Sigmoid colon (tissue), 7 donors: ENCODE results near the gene IL17C. TPM values are rescaled to one million over a fixed set of nuclear protein-coding genes. Genes with fewer than 3 reads are reported as not detected.

Experiments used
- DNase-seq: peaks from one replicate; pipeline ENCODE4 v3.0.0-alpha.2; 2019
- H3K27ac ChIP-seq, 4 donors: fragments of 200-600 bp; sonication (generic); one replicate each; pipeline ENCODE4 v1.5.1; 2016 to 2019; ENCODE audit warnings: mild to moderate bottlenecking in 1 of 4
- H3K27me3 ChIP-seq, 3 donors: fragments of 200-600 bp; sonication (generic); one replicate each; pipeline ENCODE4 v1.5.1; 2019; ENCODE audit warnings: mild to moderate bottlenecking in 1 of 3
- H3K36me3 ChIP-seq, 4 donors: fragments of 200-600 bp; sonication (generic); one replicate each; pipeline ENCODE4 v1.5.1; 2016 to 2019
- H3K4me1 ChIP-seq, 4 donors: fragments of 200-600 bp; sonication (generic); one replicate each; pipeline ENCODE4 v1.5.1; 2017 to 2019
- H3K4me3 ChIP-seq, 4 donors: fragments of 200-600 bp; sonication (generic); one replicate each; pipeline ENCODE4 v1.5.1; 2017 to 2019; ENCODE audit warnings: mild to moderate bottlenecking in 2 of 4, moderate library complexity in 1 of 4
- H3K9me3 ChIP-seq, 4 donors: fragments of 200-600 bp in 3 of 4; sonication (generic) in 3 of 4; one replicate each; pipeline versions ENCODE4 v1.5.1 to v1.6.1; 2013 to 2019
- CTCF ChIP-seq, 4 experiments: fragments of 450-650 bp in 3 of 4; fragments of 200-600 bp in 1 of 4; IDR thresholded peaks; one replicate each; pipeline ENCODE4 v1.5.1; 2016 to 2019; ENCODE audit warnings: antibody characterized with exemption in 4 of 4, mild to moderate bottlenecking in 3 of 4, moderate library complexity in 2 of 4
- EP300 ChIP-seq, 4 donors: sonication (generic); formaldehyde crosslinking; IDR thresholded peaks; one replicate each; pipeline ENCODE4 v1.6.1; 2017; ENCODE audit warnings: antibody characterized with exemption in 4 of 4
- POLR2A ChIP-seq, 2 donors: fragments of 450-650 bp; IDR thresholded peaks; one replicate each; pipeline ENCODE4 v1.6.1; 2016; ENCODE audit warnings: antibody characterized with exemption in 2 of 2, mild to moderate bottlenecking in 2 of 2, moderate library complexity in 2 of 2
- POLR2AphosphoS5 ChIP-seq, 4 donors: sonication (generic); formaldehyde crosslinking; IDR thresholded peaks; one replicate each; pipeline ENCODE4 v1.6.1; 2017; ENCODE audit warnings: antibody characterized with exemption in 4 of 4
- WGBS, 2 donors: extraction: QIAGEN DNeasy Blood & Tissue Kit; methylation state at CpG; one replicate each; pipeline ENCODE4 v1.1.7; 2013; 5-methylcytosine and 5-hydroxymethylcytosine counted together
- intact Hi-C: fragments of 100-400 bp; cut with DNase I; formaldehyde crosslinking; loops from one replicate; pipeline ENCODE4 v1.15.1; 2023
- polyA plus RNA-seq, 3 donors: library from polyadenylated mRNA; stranded (reverse); fragments of 200-250 nt; gene quantifications; one replicate each; pipeline ENCODE4 v1.2.3, GENCODE V29; 2013
- total RNA-seq, 4 donors: library from RNA; depleted of rRNA; stranded (reverse); fragments of >200 nt; gene quantifications; one replicate each; pipeline ENCODE4 v1.1.0, GENCODE V29; 2016
- donor health status: healthy with polysubstance abuse.
- donor health status: Bipolar disorder and iron deficiency.
- donor health status: healthy.

IL17C gene
- total and polyA plus RNA-seq, 7 donors = 0.96 TPM; not detected in 6

GRCh38 chr16:88688013-88688778 is 49.8 kb downstream of the IL17C start:
- peaks cover 32 to 89% (median 78%) of the 10 kb centered on the region in 3 donors for H3K27me3 ChIP-seq
- H3K36me3 ChIP-seq = no peaks in the 10 kb centered on the region
- intact Hi-C loops = no loop called here
- TF ChIP-seq EP300 (IDR thresholded peaks at IDR 0.05) (no peak), POLR2A (IDR thresholded peaks at IDR 0.05) (no peak), POLR2AphosphoS5 (IDR thresholded peaks at IDR 0.05) (no peak), CTCF (IDR thresholded peaks at IDR 0.05) (no peak)
- WGBS, 2 donors = 16 to 51% methylated on average over 28 of the region's 28 CpGs
- no peak overlapping the region for H3K27ac ChIP-seq
- no peak for DNase-seq
- peaks cover 0 to 21% (median 17%) of the 10 kb centered on the region in 4 donors for H3K4me1 ChIP-seq
- H3K4me3 ChIP-seq = no peak overlapping the region
- H3K9me3 ChIP-seq = no peaks in the 10 kb centered on the region

Other genes with a start within 250 kb of the IL17C start
- 1 to 10 TPM in 1 of 4 donors, under 1 TPM in 3; 0.27 to 2.5 (median 0.51) TPM for gene ZFPM1, start 185.3 kb upstream of the IL17C start, total RNA-seq
- 1 to 10 TPM in 2 of 3 donors, under 1 TPM in 1; 0.60 to 3.7 (median 1.2) TPM for gene ZFPM1, start 185.3 kb upstream of the IL17C start, polyA plus RNA-seq
- gene ZC3H18, start 68.2 kb upstream of the IL17C start, total RNA-seq = 10 to 100 TPM; 15.5 to 22.1 (median 16.6) TPM
- 10 to 100 TPM in 2 of 3 donors, 1 to 10 TPM in 1; 9.6 to 37.7 (median 13.6) TPM for gene ZC3H18, start 68.2 kb upstream of the IL17C start, polyA plus RNA-seq
- 100 to 1,000 TPM in 2 of 4 donors, 10 to 100 TPM in 2; 63.1 to 147 (median 105) TPM for gene CYBA, start 12.5 kb downstream of the IL17C start, total RNA-seq
- gene CYBA, start 12.5 kb downstream of the IL17C start, polyA plus RNA-seq = 100 to 1,000 TPM in 2 of 3 donors, 10 to 100 TPM in 1; 81.1 to 429 (median 208) TPM
- gene MVD, start 24.5 kb downstream of the IL17C start, total RNA-seq = 10 to 100 TPM; 16.8 to 25.7 (median 23.2) TPM
- 100 to 1,000 TPM in 1 of 3 donors, 10 to 100 TPM in 2; 41.4 to 206 (median 84.8) TPM for gene MVD, start 24.5 kb downstream of the IL17C start, polyA plus RNA-seq
- gene SNAI3, start 47.9 kb downstream of the IL17C start, total RNA-seq = under 1 TPM in 2 of 4 donors, not detected in 2; 0.71 to 0.82 TPM
- 1 to 10 TPM in 1 of 3 donors, under 1 TPM in 2; 0.46 to 3.0 (median 0.60) TPM for gene SNAI3, start 47.9 kb downstream of the IL17C start, polyA plus RNA-seq
- gene RNF166, start 67.8 kb downstream of the IL17C start, total RNA-seq = 10 to 100 TPM; 16.0 to 21.4 (median 17.9) TPM
- 10 to 100 TPM in 1 of 3 donors, 1 to 10 TPM in 2; 5.4 to 34.8 (median 6.2) TPM for gene RNF166, start 67.8 kb downstream of the IL17C start, polyA plus RNA-seq
- 10 to 100 TPM in 3 of 4 donors, 1 to 10 TPM in 1; 6.1 to 11.7 (median 10.7) TPM for gene CTU2, start 67.9 kb downstream of the IL17C start, total RNA-seq
- 10 to 100 TPM in 1 of 3 donors, 1 to 10 TPM in 2; 8.4 to 16.3 (median 9.2) TPM for gene CTU2, start 67.9 kb downstream of the IL17C start, polyA plus RNA-seq
- 100 to 1,000 TPM in 3 of 4 donors, 10 to 100 TPM in 1; 97.4 to 242 (median 158) TPM for gene PIEZO1, start 146.6 kb downstream of the IL17C start, total RNA-seq
- gene PIEZO1, start 146.6 kb downstream of the IL17C start, polyA plus RNA-seq = 100 to 1,000 TPM in 1 of 3 donors, 10 to 100 TPM in 2; 18.0 to 169 (median 29.4) TPM
- gene CDT1, start 165.2 kb downstream of the IL17C start, total RNA-seq = 1 to 10 TPM in 1 of 4 donors, under 1 TPM in 2, not detected in 1; 0.71 to 3.0 (median 0.81) TPM
- gene CDT1, start 165.2 kb downstream of the IL17C start, polyA plus RNA-seq = 10 to 100 TPM in 1 of 3 donors, 1 to 10 TPM in 2; 3.6 to 17.4 (median 6.9) TPM
- 10 to 100 TPM; 56.6 to 78.3 (median 62.5) TPM for gene APRT, start 173.4 kb downstream of the IL17C start, total RNA-seq
- 100 to 1,000 TPM; 245 to 329 (median 294) TPM for gene APRT, start 173.4 kb downstream of the IL17C start, polyA plus RNA-seq
- gene GALNS, start 218.4 kb downstream of the IL17C start, total RNA-seq = 10 to 100 TPM in 3 of 4 donors, 1 to 10 TPM in 1; 6.7 to 50.4 (median 11.4) TPM
- 10 to 100 TPM in 1 of 3 donors, 1 to 10 TPM in 2; 6.2 to 32.4 (median 9.0) TPM for gene GALNS, start 218.4 kb downstream of the IL17C start, polyA plus RNA-seq
- 10 to 100 TPM; 30.7 to 42.1 (median 39.3) TPM for gene TRAPPC2L, start 218.6 kb downstream of the IL17C start, total RNA-seq
- 10 to 100 TPM; 42.1 to 56.5 (median 46.0) TPM for gene TRAPPC2L, start 218.6 kb downstream of the IL17C start, polyA plus RNA-seq
- not detected for gene PABPN1L, start 228.1 kb downstream of the IL17C start, total RNA-seq
- gene PABPN1L, start 228.1 kb downstream of the IL17C start, polyA plus RNA-seq = under 1 TPM in 1 of 3 donors, not detected in 2; 0.15 TPM